PC-3 (cell line): Measurements from ENCODE around the gene PRRC2B.
"Not testable (repeated sequence)": the region's sequence is repeated elsewhere in the genome, so short reads cannot be mapped to it uniquely, and the experiment has no call there.

Experiments used
- CTCF ChIP-seq: fragments of 300-600 bp; sonication (generic); conservative IDR thresholded peaks from 2 replicates; pipeline ENCODE4 v1.5.1; 2017; ENCODE audit warnings: antibody characterized with exemption, low read depth, mild to moderate bottlenecking, low read length
- EZH2 ChIP-seq: fragments of 300-600 bp; sonication (generic); IDR thresholded peaks from one replicate; pipeline ENCODE4 v1.6.1; 2017; ENCODE audit warnings: antibody characterized with exemption, mild to moderate bottlenecking, low read length; ENCODE audit not compliant: unreplicated experiment
- EZH2phosphoT487 ChIP-seq: fragments of 300-600 bp; sonication (generic); IDR thresholded peaks from 2 replicates; pipeline ENCODE4 v1.6.1; 2018; ENCODE audit warnings: mild to moderate bottlenecking, antibody characterized with exemption, low read length, borderline replicate concordance

GRCh38 chr9:131515559-131516031 is 121.7 kb downstream of the PRRC2B start:
- not testable (repeated sequence) for TF ChIP-seq CTCF, EZH2, EZH2phosphoT487
